Skeletal muscle tissue (tissue), 4 donors: ENCODE data around the gene MAN2A1. TPM values are rescaled to one million over a fixed set of nuclear protein-coding genes. Genes with fewer than 3 reads are reported as not detected.

Experiments
- H3K27ac ChIP-seq: one replicate; pipeline ENCODE4 v1.7.0; 2013; ENCODE audit warnings: mild to moderate bottlenecking, low read depth, low read length, inconsistent platforms
- H3K27me3 ChIP-seq, 3 donors: one replicate each; pipeline ENCODE4 v1.7.0; 2013; ENCODE audit warnings: low read length in 3 of 3; ENCODE audit not compliant: control insufficient read depth in 3 of 3, insufficient read depth in 3 of 3
- H3K36me3 ChIP-seq, 3 donors: one replicate each; pipeline ENCODE4 v1.7.0; 2013; ENCODE audit warnings: low read length in 3 of 3; ENCODE audit not compliant: control insufficient read depth in 3 of 3, insufficient read depth in 3 of 3
- H3K4me1 ChIP-seq, 3 donors: one replicate each; pipeline ENCODE4 v1.7.0; 2013; ENCODE audit warnings: low read length in 3 of 3, mild to moderate bottlenecking in 3 of 3; ENCODE audit not compliant: control insufficient read depth in 3 of 3, insufficient read depth in 3 of 3
- H3K4me3 ChIP-seq, 3 donors: one replicate each; pipeline ENCODE4 v1.7.0; 2013; ENCODE audit warnings: low read length in 3 of 3
- H3K9ac ChIP-seq, 3 donors: one replicate each; pipeline ENCODE4 v1.7.0; 2013; ENCODE audit warnings: low read length in 3 of 3, mild to moderate bottlenecking in 3 of 3, moderate library complexity in 2 of 3, low read depth in 1 of 3
- H3K9me3 ChIP-seq, 3 donors: one replicate each; pipeline ENCODE4 v1.7.0; 2013; ENCODE audit warnings: low read length in 3 of 3; ENCODE audit not compliant: control insufficient read depth in 3 of 3
- total RNA-seq: library from RNA; depleted of rRNA; stranded (reverse); fragments of >200 nt; gene quantifications from one replicate; pipeline ENCODE4 v1.2.3, GENCODE V29; 2014
- donor health status: Osteomylitis.

Gene MAN2A1
- total RNA-seq, 1 donor from 2014 or later, result 81.4 TPM

- H3K4me1 ChIP-seq, result peaks cover 29 to 34% (median 33%) of the 10 kb centered on the region in 3 donors
- no peaks in the 10 kb centered on the region for H3K36me3 ChIP-seq
- peak overlapping the region in 2 of 3 donors; percentile 18 to 64 for H3K9ac ChIP-seq
- peak overlapping the region; percentile 69 for H3K27ac ChIP-seq
- H3K9me3 ChIP-seq, result no peaks in the 10 kb centered on the region
- peak overlapping the region; percentile 33 to 68 (median 35) for H3K4me3 ChIP-seq
- no peaks in the 10 kb centered on the region for H3K27me3 ChIP-seq
These were observed 14.1 kb downstream of the MAN2A1 start for GRCh38 chr5:109703829-109704228.

GRCh38 chr5:109704282-109704952 lies 14.7 kb downstream of the MAN2A1 start:
- H3K4me3 ChIP-seq, result peak overlapping the region; percentile 33 to 68 (median 35)
- peak overlapping the region; percentile 69 for H3K27ac ChIP-seq
- H3K9ac ChIP-seq, result peak overlapping the region in 2 of 3 donors; percentile 18 to 64
- no peaks in the 10 kb centered on the region for H3K36me3 ChIP-seq
- no peaks in the 10 kb centered on the region for H3K9me3 ChIP-seq
- H3K4me1 ChIP-seq, result peaks cover 29 to 34% (median 33%) of the 10 kb centered on the region in 3 donors
- no peaks in the 10 kb centered on the region for H3K27me3 ChIP-seq

GRCh38 chr5:109705596-109705995 lies 15.9 kb downstream of the MAN2A1 start:
- no peaks in the 10 kb centered on the region for H3K27me3 ChIP-seq
- no peaks in the 10 kb centered on the region for H3K36me3 ChIP-seq
- H3K9ac ChIP-seq, result no peak overlapping the region
- peaks cover 29 to 34% (median 33%) of the 10 kb centered on the region in 3 donors for H3K4me1 ChIP-seq
- H3K27ac ChIP-seq, result peak overlapping the region; percentile 69
- H3K9me3 ChIP-seq, result no peaks in the 10 kb centered on the region
- no peak overlapping the region for H3K4me3 ChIP-seq

GRCh38 chr5:109706095-109706494 lies 16.4 kb downstream of the MAN2A1 start:
- Histone ChIP-seq H3K36me3 (no peaks in the 10 kb centered on the region), H3K27ac (no peak overlapping the region), H3K4me1 (peaks cover 29 to 34% (median 33%) of the 10 kb centered on the region in 3 donors), H3K9ac (no peak overlapping the region), H3K27me3 (no peaks in the 10 kb centered on the region), H3K4me3 (no peak overlapping the region), H3K9me3 (no peaks in the 10 kb centered on the region)

GRCh38 chr5:109707531-109707930 lies 17.8 kb downstream of the MAN2A1 start:
- Histone ChIP-seq H3K27me3 (no peaks in the 10 kb centered on the region), H3K4me1 (peaks cover 24 to 33% (median 30%) of the 10 kb centered on the region in 3 donors), H3K4me3 (no peak overlapping the region), H3K9ac (no peak overlapping the region), H3K9me3 (no peaks in the 10 kb centered on the region), H3K36me3 (no peaks in the 10 kb centered on the region), H3K27ac (no peak overlapping the region)

- no peak overlapping the region for H3K27ac ChIP-seq
- no peak overlapping the region for H3K4me3 ChIP-seq
- H3K9me3 ChIP-seq, result no peaks in the 10 kb centered on the region
- H3K4me1 ChIP-seq, result peaks cover 20 to 33% (median 29%) of the 10 kb centered on the region in 3 donors
- no peaks in the 10 kb centered on the region for H3K27me3 ChIP-seq
- no peaks in the 10 kb centered on the region for H3K36me3 ChIP-seq
- H3K9ac ChIP-seq, result no peak overlapping the region
These were observed 19.1 kb downstream of the MAN2A1 start for GRCh38 chr5:109708813-109709212.

GRCh38 chr5:109709225-109709624 lies 19.5 kb downstream of the MAN2A1 start:
- peaks cover 18 to 33% (median 25%) of the 10 kb centered on the region in 3 donors for H3K4me1 ChIP-seq
- no peaks in the 10 kb centered on the region for H3K27me3 ChIP-seq
- H3K4me3 ChIP-seq, result no peak overlapping the region
- no peaks in the 10 kb centered on the region for H3K36me3 ChIP-seq
- H3K9me3 ChIP-seq, result no peaks in the 10 kb centered on the region
- H3K9ac ChIP-seq, result no peak overlapping the region
- no peak overlapping the region for H3K27ac ChIP-seq

- H3K9me3 ChIP-seq, result no peaks in the 10 kb centered on the region
- H3K27ac ChIP-seq, result no peak overlapping the region
- no peak overlapping the region for H3K9ac ChIP-seq
- no peaks in the 10 kb centered on the region for H3K27me3 ChIP-seq
- peaks cover 10 to 20% (median 11%) of the 10 kb centered on the region in 3 donors for H3K4me1 ChIP-seq
- H3K4me3 ChIP-seq, result no peak overlapping the region
- no peaks in the 10 kb centered on the region for H3K36me3 ChIP-seq
These were observed 21.9 kb downstream of the MAN2A1 start for GRCh38 chr5:109711673-109712072.

GRCh38 chr5:109713453-109713852 lies 23.7 kb downstream of the MAN2A1 start:
- no peaks in the 10 kb centered on the region for H3K9me3 ChIP-seq
- H3K9ac ChIP-seq, result peak overlapping the region in 1 of 3 donors; percentile 55
- H3K27me3 ChIP-seq, result no peaks in the 10 kb centered on the region
- peaks cover 9 to 20% (median 11%) of the 10 kb centered on the region in 3 donors for H3K4me1 ChIP-seq
- H3K4me3 ChIP-seq, result peak overlapping the region in 1 of 3 donors; percentile 18
- H3K27ac ChIP-seq, result peak overlapping the region; percentile 17
- no peaks in the 10 kb centered on the region for H3K36me3 ChIP-seq

GRCh38 chr5:109714592-109714991 lies 24.9 kb downstream of the MAN2A1 start:
- H3K36me3 ChIP-seq, result no peaks in the 10 kb centered on the region
- peak overlapping the region; percentile 22 to 26 (median 24) for H3K4me3 ChIP-seq
- peaks cover 9 to 20% (median 11%) of the 10 kb centered on the region in 3 donors for H3K4me1 ChIP-seq
- no peaks in the 10 kb centered on the region for H3K9me3 ChIP-seq
- peak overlapping the region in 2 of 3 donors; percentile 57 to 63 for H3K9ac ChIP-seq
- no peaks in the 10 kb centered on the region for H3K27me3 ChIP-seq
- H3K27ac ChIP-seq, result peak overlapping the region; percentile 39
